Endothelial cell (in vitro differentiated cells): ENCODE data around the gene ARMCX4. TPM values are rescaled to one million over a fixed set of nuclear protein-coding genes. Genes with fewer than 3 reads are reported as not detected.
"Not testable (repeated sequence)": the region's sequence is repeated elsewhere in the genome, so short reads cannot be mapped to it uniquely, and the experiment has no call there.

Experiments
- DNase-seq: peaks from one replicate; pipeline ENCODE4 v3.0.0; 2021; ENCODE audit warnings: low spot score
- H3K27ac Mint-ChIP-seq: one replicate; pipeline ENCODE4 v1.8.0; 2021; ENCODE audit warnings: mixed read lengths, inconsistent platforms; ENCODE audit not compliant: unreplicated experiment
- H3K27me3 Mint-ChIP-seq: one replicate; pipeline ENCODE4 v1.8.0; 2021; ENCODE audit warnings: mild to moderate bottlenecking, moderate library complexity, mixed read lengths, inconsistent platforms; ENCODE audit not compliant: unreplicated experiment
- H3K36me3 Mint-ChIP-seq: one replicate; pipeline ENCODE4 v1.8.0; 2021; ENCODE audit warnings: mild to moderate bottlenecking, low read depth, mixed read lengths, inconsistent platforms; ENCODE audit not compliant: unreplicated experiment
- H3K4me1 Mint-ChIP-seq: one replicate; pipeline ENCODE4 v1.8.0; 2021; ENCODE audit warnings: mild to moderate bottlenecking, mixed read lengths, inconsistent platforms; ENCODE audit not compliant: unreplicated experiment
- H3K4me3 Mint-ChIP-seq: one replicate; pipeline ENCODE4 v1.8.0; 2021; ENCODE audit warnings: mild to moderate bottlenecking, mixed read lengths, inconsistent platforms; ENCODE audit not compliant: unreplicated experiment
- H3K9me3 Mint-ChIP-seq: one replicate; pipeline ENCODE4 v1.8.0; 2021; ENCODE audit warnings: mixed read lengths, inconsistent platforms; ENCODE audit not compliant: unreplicated experiment
- total RNA-seq: library from RNA; stranded (reverse); fragmentation: NEBNext Ultra II Directional; extraction: Animal tissue kit (Norgen Biotek cat#: 25700); gene quantifications from one replicate; pipeline ENCODE4 v1.2.1, GENCODE V29; 2021; ENCODE audit not compliant: unreplicated experiment
- TF ChIP-seq, protein P1 (sequence below): fragments of 200-600 bp; sonication (generic); IDR thresholded peaks from one replicate; pipeline ENCODE4 v1.5.0; 2021; ENCODE audit warnings: antibody characterized with exemption; ENCODE audit not compliant: unreplicated experiment

ARMCX4 gene
- total RNA-seq, 1 donor from 2014 or later: 17.9 TPM

- no peak overlapping the region for H3K27ac Mint-ChIP-seq
- H3K9me3 Mint-ChIP-seq: no peaks in the 10 kb centered on the region
- TF ChIP-seq, protein P1, sequence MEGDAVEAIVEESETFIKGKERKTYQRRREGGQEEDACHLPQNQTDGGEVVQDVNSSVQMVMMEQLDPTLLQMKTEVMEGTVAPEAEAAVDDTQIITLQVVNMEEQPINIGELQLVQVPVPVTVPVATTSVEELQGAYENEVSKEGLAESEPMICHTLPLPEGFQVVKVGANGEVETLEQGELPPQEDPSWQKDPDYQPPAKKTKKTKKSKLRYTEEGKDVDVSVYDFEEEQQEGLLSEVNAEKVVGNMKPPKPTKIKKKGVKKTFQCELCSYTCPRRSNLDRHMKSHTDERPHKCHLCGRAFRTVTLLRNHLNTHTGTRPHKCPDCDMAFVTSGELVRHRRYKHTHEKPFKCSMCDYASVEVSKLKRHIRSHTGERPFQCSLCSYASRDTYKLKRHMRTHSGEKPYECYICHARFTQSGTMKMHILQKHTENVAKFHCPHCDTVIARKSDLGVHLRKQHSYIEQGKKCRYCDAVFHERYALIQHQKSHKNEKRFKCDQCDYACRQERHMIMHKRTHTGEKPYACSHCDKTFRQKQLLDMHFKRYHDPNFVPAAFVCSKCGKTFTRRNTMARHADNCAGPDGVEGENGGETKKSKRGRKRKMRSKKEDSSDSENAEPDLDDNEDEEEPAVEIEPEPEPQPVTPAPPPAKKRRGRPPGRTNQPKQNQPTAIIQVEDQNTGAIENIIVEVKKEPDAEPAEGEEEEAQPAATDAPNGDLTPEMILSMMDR: no peak
- H3K36me3 Mint-ChIP-seq: peaks cover 12% of the 10 kb centered on the region
- no peak for DNase-seq
- peaks cover 7% of the 10 kb centered on the region for H3K4me1 Mint-ChIP-seq
- no peaks in the 10 kb centered on the region for H3K27me3 Mint-ChIP-seq
- H3K4me3 Mint-ChIP-seq: no peak overlapping the region
These were observed 1.6 kb upstream of the ARMCX4 start for GRCh38 chrX:101483705-101484104.

GRCh38 chrX:101484135-101484534 lies 1.1 kb upstream of the ARMCX4 start:
- Mint-ChIP-seq H3K4me3 (no peak overlapping the region), H3K27ac (no peak overlapping the region), H3K27me3 (no peaks in the 10 kb centered on the region), H3K36me3 (peaks cover 14% of the 10 kb centered on the region), H3K4me1 (peaks cover 7% of the 10 kb centered on the region), H3K9me3 (no peaks in the 10 kb centered on the region)
- TF ChIP-seq, protein P1: no peak
- no peak for DNase-seq

GRCh38 chrX:101488796-101489195 lies 3.5 kb downstream of the ARMCX4 start:
- Mint-ChIP-seq H3K9me3 (no peaks in the 10 kb centered on the region), H3K27ac (no peak overlapping the region), H3K4me1 (peaks cover 7% of the 10 kb centered on the region), H3K27me3 (peaks cover 5% of the 10 kb centered on the region), H3K36me3 (peaks cover 14% of the 10 kb centered on the region), H3K4me3 (no peak overlapping the region)
- no peak for DNase-seq
- TF ChIP-seq, protein P1: no peak

GRCh38 chrX:101491943-101492342 lies 6.7 kb downstream of the ARMCX4 start:
- no peak for DNase-seq
- H3K9me3 Mint-ChIP-seq: no peaks in the 10 kb centered on the region
- peaks cover 5% of the 10 kb centered on the region for H3K27me3 Mint-ChIP-seq

DNA sequence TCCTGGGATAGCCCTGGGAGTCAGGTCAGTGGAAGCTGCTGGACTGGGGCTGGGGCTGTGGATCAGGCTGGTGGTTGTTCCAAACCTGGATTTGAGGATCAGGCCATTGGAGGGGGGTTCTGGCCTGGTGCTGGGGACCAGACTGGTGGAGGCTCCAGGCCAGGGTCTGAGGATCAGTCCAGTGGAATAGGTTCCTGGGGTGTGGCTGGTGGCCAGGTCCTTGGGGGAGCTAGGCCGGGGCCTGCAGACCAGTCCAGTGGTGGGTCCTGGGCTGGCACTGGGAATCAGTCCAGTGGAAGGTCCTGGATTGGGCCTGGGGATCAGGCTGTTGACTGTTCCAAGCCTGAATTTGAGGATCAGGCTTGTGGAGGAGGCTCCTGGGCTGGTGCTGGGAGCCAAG lies 8.0 kb downstream of the ARMCX4 start:
- Mint-ChIP-seq H3K4me1 (peaks cover 6% of the 10 kb centered on the region), H3K4me3 (no peak overlapping the region), H3K9me3 (no peaks in the 10 kb centered on the region), H3K27me3 (peaks cover 5% of the 10 kb centered on the region), H3K27ac (no peak overlapping the region), H3K36me3 (peaks cover 6% of the 10 kb centered on the region)
- TF ChIP-seq, protein P1: no peak
- no peak for DNase-seq

More at GRCh38 chrX:101491943-101492342, 6.7 kb downstream of the ARMCX4 start:
- TF ChIP-seq, protein P1: no peak
- H3K4me3 Mint-ChIP-seq: no peak overlapping the region
- H3K27ac Mint-ChIP-seq: no peak overlapping the region
- H3K4me1 Mint-ChIP-seq: peaks cover 6% of the 10 kb centered on the region
- peaks cover 11% of the 10 kb centered on the region for H3K36me3 Mint-ChIP-seq

DNA sequence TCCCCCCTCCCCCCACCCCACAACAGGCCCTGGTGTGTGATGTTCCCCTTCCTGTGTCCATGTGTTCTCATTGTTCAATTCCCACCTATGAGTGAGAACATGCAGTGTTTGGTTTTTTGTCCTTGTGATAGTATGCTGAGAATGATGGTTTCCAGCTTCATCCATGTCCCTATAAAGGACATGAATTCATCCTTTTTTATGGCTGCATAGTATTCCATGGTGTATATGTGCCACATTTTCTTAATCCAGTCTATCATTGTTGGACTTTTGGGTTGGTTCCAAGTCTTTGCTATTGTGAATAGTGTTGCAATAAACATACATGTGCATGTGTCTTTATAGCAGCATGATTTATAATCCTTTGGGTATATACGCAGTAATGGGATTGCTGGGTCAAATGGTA lies 17.7 kb downstream of the ARMCX4 start:
- H3K36me3 Mint-ChIP-seq: peaks cover 12% of the 10 kb centered on the region
- not testable (repeated sequence) for H3K4me1 Mint-ChIP-seq, H3K9me3 Mint-ChIP-seq, DNase-seq, H3K27ac Mint-ChIP-seq, H3K4me3 Mint-ChIP-seq, H3K27me3 Mint-ChIP-seq
